ENCODE data around the gene SELENOK. TPM values are rescaled to one million over a fixed set of nuclear protein-coding genes. Genes with fewer than 3 reads are reported as not detected.

SELENOK gene
- total and polyA plus RNA-seq, 2 donors (not counting 1 experiment from before 2014, with no cell fraction given) = 27.5 to 56.1 TPM

- ATAC-seq (ENCODE audit: low read depth) = no peak
- no peaks in the 10 kb centered on the region for H3K4me1 Mint-ChIP-seq
- intact Hi-C loops (cut with micrococcal nuclease) = no loop called here
- no peak overlapping the region for H3K9ac ChIP-seq (ENCODE audit: low read length)
- H3K4me1 ChIP-seq (ENCODE audit: control insufficient read depth in 2 of 2, insufficient read depth in 2 of 2, low read length in 2 of 2) = no peaks in the 10 kb centered on the region
- H3K27me3 Mint-ChIP-seq = peaks cover 3% of the 10 kb centered on the region
- no peak overlapping the region for H3K27ac Mint-ChIP-seq
- H3K36me3 ChIP-seq (replicated peaks in 1 of 2; ENCODE audit: control extremely low read depth in 1 of 2, control insufficient read depth in 1 of 2, extremely low read depth in 1 of 2, insufficient read depth in 2 of 2, low read length in 1 of 2) = no peaks in the 10 kb centered on the region
- no peak overlapping the region for H3K4me3 Mint-ChIP-seq
- no peak overlapping the region for H3K4me2 ChIP-seq (replicated peaks; ENCODE audit: low read depth, low read length, poor library complexity, severe bottlenecking)
- no peaks in the 10 kb centered on the region for H3K79me2 ChIP-seq (ENCODE audit: control insufficient read depth, insufficient read depth, low read length)
- no peaks in the 10 kb centered on the region for H3K9me3 Mint-ChIP-seq (ENCODE audit: insufficient read depth)
- TF ChIP-seq CTCF (IDR thresholded peaks at IDR 0.05) (no peak), EZH2 (IDR thresholded peaks at IDR 0.05; ENCODE audit: borderline replicate concordance, insufficient read depth, low read depth, low read length, poor library complexity, severe bottlenecking) (no peak)
- H3K27ac ChIP-seq (ENCODE audit: low read length in 2 of 2) = no peak overlapping the region
- H3K27me3 ChIP-seq (replicated peaks in 1 of 4; ENCODE audit: control extremely low read depth in 1 of 4, control insufficient read depth in 3 of 4, insufficient read depth in 4 of 4, low read length in 3 of 4) = peaks cover 0 to 3% (median 0%) of the 10 kb centered on the region in 4 experiments
- H2AFZ ChIP-seq (ENCODE audit: insufficient read depth, low read depth, low read length, poor library complexity, severe bottlenecking) = no peak overlapping the region
- 93% methylated on average over 9 of the region's 9 CpGs for WGBS (ENCODE audit: insufficient coverage)
- H3K4me3 ChIP-seq (ENCODE audit: control extremely low read depth in 1 of 5, extremely low read depth in 1 of 5, insufficient read depth in 1 of 5, low read depth in 2 of 5, low read length in 4 of 5) = no peak overlapping the region
- H4K20me1 ChIP-seq (ENCODE audit: control insufficient read depth, insufficient read depth, low read length, poor library complexity, severe bottlenecking) = no peaks in the 10 kb centered on the region
- DNase-seq = no peak
- ChIA-PET POLR2A (no interaction called here), CTCF (no interaction called here)
- no peaks in the 10 kb centered on the region for H3K9me3 ChIP-seq (ENCODE audit: control extremely low read depth in 1 of 3, control insufficient read depth in 2 of 3, insufficient read depth in 1 of 3, low read length in 2 of 3)
Observed at GRCh38 chr3:53836084-53836872, 55.4 kb downstream of the SELENOK start.

- Mint-ChIP-seq H3K27ac (no peak overlapping the region), H3K27me3 (peaks cover 3% of the 10 kb centered on the region), H3K9me3 (ENCODE audit: insufficient read depth) (no peaks in the 10 kb centered on the region), H3K4me1 (no peaks in the 10 kb centered on the region), H3K4me3 (no peak overlapping the region)
- Histone ChIP-seq H3K9ac (ENCODE audit: low read length) (no peak overlapping the region), H3K4me1 (ENCODE audit: control insufficient read depth in 2 of 2, insufficient read depth in 2 of 2, low read length in 2 of 2) (no peaks in the 10 kb centered on the region), H3K4me2 (replicated peaks; ENCODE audit: low read depth, low read length, poor library complexity, severe bottlenecking) (no peak overlapping the region), H4K20me1 (ENCODE audit: control insufficient read depth, insufficient read depth, low read length, poor library complexity, severe bottlenecking) (no peaks in the 10 kb centered on the region), H3K27me3 (replicated peaks in 1 of 4; ENCODE audit: control extremely low read depth in 1 of 4, control insufficient read depth in 3 of 4, insufficient read depth in 4 of 4, low read length in 3 of 4) (peaks cover 0 to 3% (median 0%) of the 10 kb centered on the region in 4 experiments), H3K4me3 (ENCODE audit: control extremely low read depth in 1 of 5, extremely low read depth in 1 of 5, insufficient read depth in 1 of 5, low read depth in 2 of 5, low read length in 4 of 5) (no peak overlapping the region), H3K9me3 (ENCODE audit: control extremely low read depth in 1 of 3, control insufficient read depth in 2 of 3, insufficient read depth in 1 of 3, low read length in 2 of 3) (no peaks in the 10 kb centered on the region), H3K36me3 (replicated peaks in 1 of 2; ENCODE audit: control extremely low read depth in 1 of 2, control insufficient read depth in 1 of 2, extremely low read depth in 1 of 2, insufficient read depth in 2 of 2, low read length in 1 of 2) (no peaks in the 10 kb centered on the region), H2AFZ (ENCODE audit: insufficient read depth, low read depth, low read length, poor library complexity, severe bottlenecking) (no peak overlapping the region), H3K79me2 (ENCODE audit: control insufficient read depth, insufficient read depth, low read length) (no peaks in the 10 kb centered on the region), H3K27ac (ENCODE audit: low read length in 2 of 2) (no peak overlapping the region)
- 80% methylated on average over 1 of the region's 1 CpG for WGBS (ENCODE audit: insufficient coverage)
- CTCF ChIA-PET = no interaction called here
- POLR2A ChIA-PET = no interaction called here
- intact Hi-C loops (cut with micrococcal nuclease) = no loop called here
- DNase-seq (no peak), ATAC-seq (ENCODE audit: low read depth) (no peak)
- TF ChIP-seq CTCF (IDR thresholded peaks at IDR 0.05) = no peak
- no peak for TF ChIP-seq EZH2 (IDR thresholded peaks at IDR 0.05; ENCODE audit: borderline replicate concordance, insufficient read depth, low read depth, low read length, poor library complexity, severe bottlenecking)
Observed at GRCh38 chr3:53835257-53835656, 56.4 kb downstream of the SELENOK start.
